Kidney glomerular epithelial cell (primary cell): Measurements from ENCODE around the gene PKD2.
"Not testable (repeated sequence)": the region's sequence is repeated elsewhere in the genome, so short reads cannot be mapped to it uniquely, and the experiment has no call there.

ENCODE experiments used
- DNase-seq: peaks from one replicate; lab custom pipeline; 2025; lab: John Stamatoyannopoulos, UW

Gene PKD2

DNA sequence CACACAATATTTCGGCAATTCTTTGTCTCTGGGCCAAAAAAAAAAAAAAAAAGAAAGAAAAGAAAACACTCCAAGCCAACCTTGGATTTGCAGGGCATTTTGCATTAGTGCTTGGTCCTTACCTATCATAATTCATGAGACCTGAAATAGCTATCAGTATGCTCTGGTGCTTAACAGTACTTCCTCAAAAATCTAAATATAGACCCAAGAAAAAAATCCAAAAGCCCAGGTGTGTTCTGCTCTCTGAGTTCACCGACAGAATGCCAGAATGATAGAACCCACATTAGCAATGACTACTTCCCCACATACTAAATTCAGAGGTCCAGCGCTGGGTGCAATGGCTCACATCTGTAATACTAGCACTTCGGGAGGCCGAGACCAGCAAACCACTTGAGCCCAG, 108.2 kb downstream of the PKD2 start:
- no peak for DNase-seq

DNA sequence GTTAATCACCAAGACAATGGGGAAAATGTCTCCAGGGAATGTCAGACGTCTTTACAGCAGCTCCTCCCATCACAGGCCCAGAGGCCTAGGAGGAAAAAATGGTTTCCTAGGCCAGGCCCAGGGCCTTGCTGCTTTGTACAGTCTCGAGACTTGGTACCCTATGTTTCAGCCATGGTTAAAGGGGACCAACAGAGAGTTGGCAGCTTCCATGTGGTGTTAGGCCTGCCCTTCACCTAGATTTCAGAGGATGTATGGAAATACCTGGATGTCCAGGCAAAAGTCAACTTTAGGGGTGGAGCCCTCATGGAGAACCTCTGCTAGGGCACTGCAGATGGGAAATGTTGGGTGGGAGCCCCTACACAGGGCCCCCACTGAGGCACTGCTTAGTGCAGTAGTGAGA, 112.5 kb downstream of the PKD2 start:
- DNase-seq = no peak

DNA sequence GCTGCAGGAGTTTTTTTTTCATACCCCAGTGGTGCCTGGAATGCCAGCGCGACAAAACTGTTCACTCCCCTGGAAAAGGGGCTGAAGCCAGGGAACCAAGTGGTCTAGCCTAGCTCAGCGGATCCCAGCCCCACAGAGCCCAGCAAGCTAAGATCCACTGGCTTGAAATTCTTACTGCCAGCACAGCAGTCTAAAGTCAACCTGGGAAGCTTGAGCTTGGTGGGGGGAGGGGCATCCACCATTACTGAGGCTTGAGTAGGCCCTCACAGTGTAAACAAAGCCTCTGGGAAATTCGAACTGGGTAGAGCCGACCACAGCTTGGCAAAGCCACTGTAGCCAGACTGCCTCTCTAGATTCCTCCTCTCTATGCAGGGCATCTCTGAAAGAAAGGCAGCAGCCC, 114.8 kb downstream of the PKD2 start:
- DNase-seq = not testable (repeated sequence)
